Right lobe of liver (tissue), 4 donors: ENCODE data around the gene SYT1.

Experiments
- POLR2A ChIP-seq: fragments of 450-650 bp; IDR thresholded peaks from one replicate; pipeline ENCODE4 v1.6.1; 2017; ENCODE audit warnings: antibody characterized with exemption, mild to moderate bottlenecking
- TF ChIP-seq, protein P1 (sequence below), 4 donors: fragments of 200-600 bp in 3 of 4; fragments of 450-650 bp in 1 of 4; IDR thresholded peaks; one replicate each; pipeline versions ENCODE4 v1.5.1 to v1.8.0; 2016 to 2022; ENCODE audit warnings: antibody characterized with exemption in 4 of 4, mild to moderate bottlenecking in 2 of 4
- donor health status: DM: no; HTN: no; CAD: no.
- donor health status: DM: no; HTN: no; CAD: no.
- donor health status: DM: no; HTN: yes; CAD: no.

DNA sequence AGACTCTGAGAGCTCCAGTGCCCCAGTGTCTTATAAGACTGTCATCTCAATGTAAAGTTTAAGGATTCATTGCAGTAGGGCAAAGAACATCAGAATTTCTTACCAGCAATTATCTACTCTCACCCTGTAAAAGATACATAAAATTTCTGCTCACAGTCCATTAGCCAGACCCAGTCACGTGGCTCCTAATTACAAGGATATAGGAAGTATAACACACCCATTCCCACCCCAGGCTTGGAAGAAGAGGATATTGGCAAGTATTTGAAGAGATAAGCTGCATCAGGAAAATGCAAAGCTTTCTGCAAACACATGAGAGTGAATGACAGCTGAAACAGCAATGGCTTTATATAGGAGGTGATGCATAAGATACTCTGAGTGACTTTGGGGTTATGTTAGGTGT lies 14.3 kb downstream of the SYT1 start:
- TF ChIP-seq, protein P1, sequence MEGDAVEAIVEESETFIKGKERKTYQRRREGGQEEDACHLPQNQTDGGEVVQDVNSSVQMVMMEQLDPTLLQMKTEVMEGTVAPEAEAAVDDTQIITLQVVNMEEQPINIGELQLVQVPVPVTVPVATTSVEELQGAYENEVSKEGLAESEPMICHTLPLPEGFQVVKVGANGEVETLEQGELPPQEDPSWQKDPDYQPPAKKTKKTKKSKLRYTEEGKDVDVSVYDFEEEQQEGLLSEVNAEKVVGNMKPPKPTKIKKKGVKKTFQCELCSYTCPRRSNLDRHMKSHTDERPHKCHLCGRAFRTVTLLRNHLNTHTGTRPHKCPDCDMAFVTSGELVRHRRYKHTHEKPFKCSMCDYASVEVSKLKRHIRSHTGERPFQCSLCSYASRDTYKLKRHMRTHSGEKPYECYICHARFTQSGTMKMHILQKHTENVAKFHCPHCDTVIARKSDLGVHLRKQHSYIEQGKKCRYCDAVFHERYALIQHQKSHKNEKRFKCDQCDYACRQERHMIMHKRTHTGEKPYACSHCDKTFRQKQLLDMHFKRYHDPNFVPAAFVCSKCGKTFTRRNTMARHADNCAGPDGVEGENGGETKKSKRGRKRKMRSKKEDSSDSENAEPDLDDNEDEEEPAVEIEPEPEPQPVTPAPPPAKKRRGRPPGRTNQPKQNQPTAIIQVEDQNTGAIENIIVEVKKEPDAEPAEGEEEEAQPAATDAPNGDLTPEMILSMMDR (IDR thresholded peaks at IDR 0.05), result no peak
- TF ChIP-seq POLR2A, result no peak
